DMS114 treated with DMSO at 0.1 percent for 48 hours (cell line): ENCODE measurements around the gene CDH23.

ENCODE experiments used
- DNase-seq: peaks from one replicate; lab custom pipeline; 2025; ENCODE audit not compliant: unreplicated experiment; lab: John Stamatoyannopoulos, UW

CDH23 gene

DNA sequence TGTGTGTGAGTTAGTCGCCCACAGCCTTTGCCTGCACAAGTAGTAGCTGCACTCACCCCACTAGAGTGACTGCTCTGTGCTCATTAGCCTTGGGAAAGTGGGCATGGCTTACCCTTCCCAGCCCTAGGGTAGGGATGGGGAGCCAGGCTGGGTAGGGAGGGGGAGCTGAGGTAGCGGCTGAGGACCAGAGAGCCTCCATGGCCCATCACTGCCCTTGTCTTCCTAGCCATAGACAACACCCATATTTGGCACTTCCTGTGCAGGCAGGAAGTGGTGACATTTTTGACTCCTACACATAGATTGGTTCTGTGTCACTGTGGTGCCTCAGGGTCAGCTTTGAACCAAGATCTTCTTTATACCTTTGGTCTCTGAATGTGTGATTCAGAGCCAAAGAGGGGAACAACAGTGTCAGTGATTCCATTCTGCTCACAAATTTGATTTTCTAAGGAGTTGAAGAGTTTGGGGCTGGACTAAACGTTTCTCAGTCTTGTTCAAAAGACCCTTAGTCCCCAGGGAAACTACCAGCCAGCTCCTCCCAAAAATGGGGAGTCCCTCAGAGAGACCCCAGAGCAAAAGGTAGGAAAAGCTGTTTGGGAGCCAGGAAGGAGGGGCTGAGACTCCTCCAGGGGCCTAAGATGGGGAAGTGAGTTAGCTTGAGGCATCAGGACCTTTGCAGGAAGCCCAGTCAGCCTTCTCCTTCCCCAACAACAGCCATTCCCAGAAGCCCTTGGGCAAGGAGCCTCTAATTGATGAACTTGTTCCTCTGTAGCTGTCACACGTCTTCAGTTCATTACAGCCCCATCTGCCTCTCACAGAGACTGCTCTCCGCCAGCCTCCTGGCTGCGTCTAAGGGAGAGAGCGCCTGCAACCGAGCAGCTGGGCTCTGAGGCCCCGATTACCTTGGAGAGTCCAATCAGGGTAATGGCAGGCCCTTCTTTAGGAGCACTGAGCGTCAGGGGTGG lies 135.0 kb downstream of the CDH23 start:
- DNase-seq = no peak

DNA sequence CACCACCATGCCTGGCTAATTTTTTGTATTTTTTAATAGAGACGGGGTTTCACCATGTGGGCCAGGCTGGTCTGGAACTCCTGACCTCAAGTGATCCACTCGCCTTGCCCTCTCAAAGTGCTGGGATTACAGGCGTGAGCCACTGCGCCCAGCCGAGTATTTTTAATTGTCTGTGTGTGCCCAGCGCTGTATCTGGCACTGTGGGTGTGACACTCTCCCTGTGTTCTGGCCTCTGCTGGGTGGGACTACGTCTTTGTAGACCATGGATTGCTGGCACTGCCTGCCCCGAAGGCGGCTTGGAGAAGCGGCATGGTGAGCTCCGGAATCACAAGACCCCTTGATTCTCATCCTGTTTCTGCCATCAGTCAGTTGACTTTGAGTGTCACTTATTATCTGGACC lies 136.2 kb downstream of the CDH23 start:
- no peak for DNase-seq

DNA sequence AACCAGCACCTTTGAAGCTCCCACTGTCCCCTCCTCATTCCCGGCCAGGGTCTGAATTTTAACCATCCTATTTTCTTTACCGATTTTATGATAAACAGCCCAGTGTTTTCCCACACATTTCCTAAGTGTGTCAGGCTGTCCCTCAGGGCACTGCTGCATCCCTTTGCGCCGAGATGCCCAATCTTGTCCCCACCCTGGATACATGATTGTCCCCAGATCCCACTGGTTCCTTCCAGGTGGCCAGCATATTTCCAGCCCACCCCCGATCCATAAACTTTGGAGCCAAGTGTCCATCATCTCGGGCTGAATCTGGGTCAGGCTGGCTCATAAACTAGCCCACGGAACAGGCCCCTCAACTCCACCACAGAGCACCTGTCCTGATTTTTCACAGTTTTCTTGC lies 137.2 kb downstream of the CDH23 start:
- no peak for DNase-seq

- no peak for DNase-seq
Observed at GRCh38 chr10:71534568-71535194, 138.0 kb downstream of the CDH23 start.

DNA sequence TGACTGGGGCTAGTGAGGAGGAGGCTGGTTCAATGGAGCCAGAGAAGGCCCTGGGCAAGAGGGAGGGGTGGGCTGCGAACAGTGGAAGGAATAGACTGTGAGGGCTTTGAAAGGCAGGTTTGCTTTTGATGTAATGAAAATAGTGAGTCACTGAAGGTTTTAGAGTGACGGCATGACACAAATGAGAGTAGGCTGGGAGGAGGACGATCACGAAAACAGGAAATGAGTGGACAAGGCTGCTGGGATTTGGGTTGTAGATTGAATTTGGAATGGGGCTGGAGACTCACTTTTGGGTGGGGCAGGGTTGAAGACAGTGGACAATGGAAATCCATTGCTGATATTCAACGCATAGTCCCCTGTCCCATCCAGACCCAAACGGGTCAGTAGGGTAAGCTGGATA lies 139.6 kb downstream of the CDH23 start:
- no peak for DNase-seq

GRCh38 chr10:71537125-71537524 lies 140.4 kb downstream of the CDH23 start:
- no peak for DNase-seq

DNA sequence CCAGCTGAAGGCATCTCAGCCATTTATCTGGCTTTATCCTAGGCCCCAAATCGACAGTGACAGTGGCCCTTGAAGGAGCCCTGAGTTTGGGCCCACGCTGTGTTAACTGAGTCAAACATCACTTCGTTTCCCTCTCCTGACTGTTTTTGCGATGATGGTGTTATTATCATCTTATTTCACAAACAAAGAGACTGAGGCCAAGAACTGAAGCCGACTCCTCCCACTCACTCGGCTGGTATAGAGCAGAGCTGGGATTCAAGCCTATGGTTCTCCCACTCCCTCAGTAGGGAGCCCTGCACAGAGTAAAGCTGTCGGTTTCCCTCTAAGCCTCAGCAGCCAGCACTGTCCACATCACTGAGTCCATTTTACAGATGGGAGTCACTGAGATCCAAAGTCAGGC lies 141.0 kb downstream of the CDH23 start:
- no peak for DNase-seq

DNA sequence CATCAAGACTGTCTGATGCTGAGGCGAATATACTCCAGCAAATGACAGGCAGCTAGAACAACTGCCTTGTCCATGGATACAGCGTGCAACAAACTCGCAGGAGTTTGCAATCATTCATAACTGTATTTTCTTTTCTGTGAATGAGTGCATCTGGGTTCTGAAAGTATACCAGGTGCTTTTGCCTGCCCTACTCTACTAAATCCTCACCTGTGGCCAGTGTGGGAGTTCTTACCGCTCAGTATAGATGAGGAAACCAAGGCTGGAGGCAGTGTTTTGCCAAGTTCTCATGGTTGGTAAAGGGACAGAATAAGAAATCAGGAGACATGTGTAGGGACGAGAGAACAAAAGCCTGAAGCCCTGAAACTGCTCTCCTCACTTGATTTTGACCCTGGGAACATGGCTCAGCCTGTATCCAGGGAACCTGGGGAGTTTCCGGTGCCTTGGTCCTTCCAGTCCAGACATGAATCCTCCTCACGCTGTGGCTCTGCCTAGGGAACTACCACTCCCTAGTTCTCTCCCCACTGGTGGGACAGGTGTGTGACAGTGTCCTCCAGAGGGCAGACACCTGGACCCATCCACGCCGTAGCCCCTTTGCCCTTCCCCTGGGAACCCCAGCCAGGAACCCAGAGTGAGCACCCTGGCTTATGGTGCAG lies 142.0 kb downstream of the CDH23 start:
- no peak for DNase-seq

DNA sequence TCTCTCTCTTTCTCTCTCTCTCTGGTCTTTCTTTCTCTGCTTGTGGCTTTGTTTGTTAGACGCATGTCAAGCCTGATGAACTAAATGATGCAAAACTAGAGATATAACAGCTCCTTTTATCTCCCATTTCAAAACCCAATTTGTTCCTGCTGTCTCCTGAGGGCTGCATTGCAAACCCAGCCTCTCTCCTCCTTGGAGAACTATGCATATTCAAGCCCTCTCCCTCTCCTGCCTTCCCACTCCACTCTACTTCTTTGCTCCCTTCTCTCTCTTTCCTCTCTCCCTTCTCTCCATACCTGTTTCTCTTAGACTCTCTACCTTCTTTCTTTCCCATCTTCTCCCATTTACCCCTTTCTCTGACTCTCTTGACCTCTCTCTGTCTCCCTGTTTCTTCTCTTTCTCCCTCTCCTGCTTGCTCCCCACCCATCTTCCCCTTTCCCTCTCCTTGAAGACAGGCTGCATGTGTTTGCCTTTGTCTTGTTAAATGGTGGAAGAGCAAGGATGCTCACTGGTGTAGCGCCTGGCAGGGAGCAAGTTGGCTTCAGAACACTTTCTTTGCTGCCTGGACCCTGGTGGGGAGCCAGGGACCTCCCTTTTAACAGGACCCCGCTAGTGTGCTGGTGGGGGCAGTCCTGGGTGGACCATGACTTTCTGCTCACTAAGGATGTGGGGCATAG lies 142.9 kb downstream of the CDH23 start:
- DNase-seq = no peak

DNA sequence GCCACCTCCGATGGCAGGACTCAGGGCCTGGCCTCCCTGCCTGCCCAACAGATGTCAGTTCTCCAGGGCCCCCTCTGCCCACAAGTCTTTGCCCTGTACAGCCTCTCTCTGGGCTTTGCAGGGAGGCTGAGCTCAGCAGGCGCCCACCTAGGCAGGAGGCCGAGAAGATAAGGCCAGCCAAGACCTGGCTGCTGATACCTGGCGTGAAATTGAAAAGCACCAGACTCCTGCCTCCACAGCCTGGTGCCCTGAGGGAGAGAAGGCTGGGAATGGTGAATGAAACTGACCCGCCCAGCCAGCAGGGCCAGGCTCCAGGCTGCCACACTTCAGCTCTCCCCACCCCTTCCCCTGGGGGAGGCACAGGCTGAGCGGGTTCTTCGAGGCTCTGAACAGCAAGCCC lies 145.8 kb downstream of the CDH23 start:
- no peak for DNase-seq

DNA sequence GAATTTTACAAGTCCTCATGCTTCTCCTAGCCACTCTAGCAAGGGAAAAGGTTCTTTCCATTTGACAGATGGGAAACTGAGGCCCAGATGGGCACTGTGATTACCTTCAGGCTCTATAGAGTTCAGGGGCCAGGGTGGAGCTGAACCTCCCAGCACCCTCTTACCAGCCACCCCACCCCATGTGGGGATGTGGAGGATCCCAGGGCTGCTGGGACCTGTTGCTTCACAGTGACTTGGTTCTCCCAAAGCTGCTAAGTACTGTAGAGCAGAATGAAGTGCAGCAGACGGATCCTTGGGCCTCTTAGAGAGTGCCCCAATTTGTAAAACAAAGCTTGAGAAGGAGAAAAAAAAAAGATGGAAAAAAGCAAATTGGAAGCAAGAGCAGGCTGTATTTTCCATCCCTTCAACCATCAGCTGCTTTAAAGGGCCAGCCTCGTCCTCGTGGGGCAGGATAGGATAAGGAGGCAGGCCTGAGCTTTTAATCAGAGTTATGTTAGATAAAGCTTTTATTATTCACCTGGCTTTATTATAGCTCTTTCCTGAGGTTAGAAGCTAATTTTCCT lies 147.0 kb downstream of the CDH23 start:
- no peak for DNase-seq

- DNase-seq = no peak
Observed at GRCh38 chr10:71545001-71545400, 148.3 kb downstream of the CDH23 start.

DNA sequence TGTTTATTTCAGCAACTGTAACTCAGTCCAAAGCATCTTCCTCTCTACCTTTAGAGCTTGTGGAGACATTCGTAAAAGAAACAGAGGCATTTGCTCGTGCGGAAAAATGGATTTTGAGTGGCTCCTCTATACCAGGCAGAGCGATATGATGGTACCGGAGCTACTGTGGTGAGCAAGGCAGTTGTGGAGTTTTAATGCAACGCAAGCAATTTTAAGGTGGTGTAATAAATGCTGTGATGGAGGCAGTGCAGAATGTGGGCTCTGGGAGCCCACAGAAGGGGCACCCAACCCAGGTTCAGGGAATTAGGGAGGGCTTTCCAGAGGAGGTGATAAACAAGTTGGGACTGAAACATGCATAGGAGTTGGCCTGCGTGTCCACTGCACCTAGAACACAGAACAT lies 149.5 kb downstream of the CDH23 start:
- DNase-seq = no peak

DNA sequence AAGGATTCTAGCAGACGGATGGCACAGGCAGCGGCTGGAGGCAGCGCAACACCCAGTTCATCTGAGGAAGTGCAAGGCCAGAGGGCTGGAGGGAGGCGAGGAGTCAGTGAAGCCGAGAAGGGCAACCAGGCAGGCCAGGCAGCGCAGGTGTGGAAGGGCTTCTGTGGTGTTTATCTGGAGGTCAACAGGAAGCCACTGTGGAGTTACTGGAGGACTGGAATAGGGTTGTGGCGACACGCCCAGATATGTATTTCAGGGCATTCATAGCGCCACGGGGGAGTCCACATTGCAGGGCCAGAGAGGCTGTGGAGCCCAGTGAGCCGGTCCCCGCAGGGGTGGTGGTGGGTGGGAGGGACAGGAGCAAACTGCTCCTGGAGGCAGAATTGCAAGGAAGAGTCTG lies 150.6 kb downstream of the CDH23 start:
- no peak for DNase-seq

DNA sequence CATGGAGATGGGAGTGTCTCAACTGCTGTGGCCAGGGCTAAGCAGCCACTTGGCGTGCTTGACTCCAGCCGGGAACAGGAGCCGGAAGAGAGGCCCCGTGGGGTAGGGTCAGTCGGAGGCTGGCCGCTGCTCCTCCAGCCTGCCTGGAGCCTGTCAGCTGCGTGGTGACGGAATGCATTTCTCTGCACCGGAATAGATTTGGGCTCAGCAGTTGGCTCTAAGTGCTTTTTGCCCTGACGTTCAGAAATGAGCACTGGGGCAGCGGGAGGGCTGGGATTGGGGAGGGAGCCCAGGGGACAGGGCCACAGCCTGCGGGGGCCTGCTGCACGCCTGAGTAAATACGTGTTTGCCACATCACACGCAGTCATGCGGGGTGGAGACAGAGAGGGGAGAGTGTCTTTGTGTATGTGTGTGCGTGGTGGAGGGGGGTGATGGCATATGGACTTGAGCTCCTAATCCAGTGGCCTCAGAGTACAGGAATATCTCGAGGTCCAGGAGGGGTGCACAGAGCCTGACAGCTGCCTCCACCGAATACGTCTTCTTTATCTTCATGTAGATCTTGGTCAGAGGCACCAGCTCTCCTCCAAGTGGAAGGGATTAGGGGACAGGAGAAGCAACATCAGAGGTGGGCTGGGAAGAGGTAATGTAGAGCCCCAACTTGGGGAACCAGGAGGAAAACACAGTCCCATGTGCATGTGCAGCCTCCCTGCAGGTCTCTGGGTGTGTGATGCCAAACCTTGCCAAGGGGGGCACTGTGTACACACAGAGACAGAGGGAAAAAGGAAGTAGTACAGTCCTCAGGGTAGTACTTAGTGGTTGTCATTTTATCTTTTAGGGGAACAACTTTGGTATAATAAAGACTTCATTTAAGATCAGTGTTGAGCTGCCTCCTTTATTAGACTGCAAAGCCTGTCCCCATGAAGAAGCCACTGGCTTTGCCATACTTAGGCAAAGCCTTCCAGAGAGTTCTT lies 151.4 kb downstream of the CDH23 start:
- no peak for DNase-seq

- no peak for DNase-seq
Observed at GRCh38 chr10:71549766-71550533, 153.2 kb downstream of the CDH23 start.

DNA sequence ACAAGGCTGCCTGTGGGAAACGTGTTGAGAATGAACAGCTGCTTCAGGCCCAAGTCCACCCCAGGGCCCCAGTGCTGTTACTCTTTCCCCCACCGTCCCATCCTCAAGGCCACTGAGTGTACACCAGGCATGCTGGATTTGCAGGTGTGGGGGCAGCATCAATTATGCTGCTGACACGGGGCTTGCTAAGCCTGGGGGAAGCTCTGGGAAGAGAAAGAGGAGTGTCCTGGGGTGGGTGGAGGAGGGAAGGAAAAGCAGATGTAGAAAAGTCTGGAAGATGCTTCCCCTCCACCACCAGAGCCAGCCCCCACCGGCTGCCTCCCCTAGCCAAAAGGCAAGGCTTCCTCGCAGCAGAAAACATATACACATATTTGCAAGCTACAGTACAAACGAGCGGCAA lies 153.9 kb downstream of the CDH23 start:
- no peak for DNase-seq

DNA sequence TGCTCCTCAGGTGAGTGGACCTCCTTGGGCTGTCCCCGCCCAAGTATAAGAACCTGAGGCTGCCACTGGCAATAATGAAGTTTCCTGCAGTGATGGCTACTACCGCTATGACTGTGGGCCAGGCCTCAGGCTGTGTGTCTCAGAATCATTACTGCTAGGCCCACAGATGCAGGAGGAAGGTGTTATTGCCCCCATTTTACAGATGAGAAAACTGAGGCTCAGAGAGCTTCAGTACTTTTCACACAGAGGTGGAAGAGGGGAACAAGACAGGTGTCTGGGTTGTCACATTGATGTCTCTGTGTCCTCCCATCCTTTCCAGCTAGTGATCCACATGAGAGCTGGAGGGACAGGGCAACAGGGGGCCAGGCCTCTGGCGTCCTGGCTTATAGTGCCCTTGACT lies 155.2 kb downstream of the CDH23 start:
- DNase-seq = no peak

DNA sequence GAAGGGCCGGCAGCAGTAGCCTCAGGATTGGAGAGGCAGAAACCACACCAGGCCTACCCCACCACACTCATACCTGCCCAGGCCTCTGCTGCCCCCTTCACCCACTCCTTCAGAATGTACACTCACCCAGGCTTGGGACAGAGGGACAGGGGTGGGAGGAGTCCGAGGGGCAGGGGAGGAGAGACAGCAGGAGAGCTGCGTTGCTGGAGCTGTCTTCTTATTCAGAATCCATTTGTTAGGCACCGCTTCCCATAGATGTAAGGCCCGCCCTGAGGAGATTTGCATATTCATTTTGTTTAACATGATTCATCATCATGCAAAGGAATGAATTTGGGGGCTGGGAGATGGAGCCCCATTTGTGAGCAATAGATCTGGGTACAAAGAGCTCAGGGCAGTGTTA lies 156.7 kb downstream of the CDH23 start:
- DNase-seq = no peak
